B cell (primary cell): ENCODE data around the gene GOLGA6L2. TPM values are rescaled to one million over a fixed set of nuclear protein-coding genes. Genes with fewer than 3 reads are reported as not detected.

ENCODE experiments used
- ATAC-seq: fragments of 200-7000 bp; cut with Tn5 transposase; one replicate; pipeline ENCODE4 v1.10.0; 2021; ENCODE audit warnings: low read depth, mild to moderate bottlenecking, moderate number of reproducible peaks, moderate library complexity
- CTCF ChIA-PET: fragments of 350-600 bp; sonication (Branson Sonifier 250); formaldehyde crosslinking; loops from one replicate; lab custom pipeline; 2021; ENCODE audit warnings: antibody characterized with exemption, inconsistent platforms; lab: Charles Lee
- POLR2A ChIA-PET: fragments of 350-600 bp; sonication (Branson Sonifier 250); formaldehyde crosslinking; loops from one replicate; lab custom pipeline; 2021; ENCODE audit warnings: antibody characterized with exemption; lab: Charles Lee
- DNase-seq: peaks from one replicate; pipeline ENCODE4 v3.0.0; 2013
- H2AFZ ChIP-seq: 2 replicates; pipeline ENCODE4 v1.6.1; 2012; ENCODE audit warnings: mild to moderate bottlenecking, low read depth, low read length; ENCODE audit not compliant: insufficient read depth, poor library complexity, severe bottlenecking
- H3K27ac ChIP-seq, 2 donors: 1 replicate in 1 of 2; 2 replicates in 1 of 2; pipeline ENCODE4 v1.5.1; 2012 to 2013; ENCODE audit warnings: low read length in 2 of 2, mild to moderate bottlenecking in 2 of 2, moderate library complexity in 1 of 2
- H3K27me3 ChIP-seq, 4 experiments: fragments of 200-600 bp in 1 of 4; sonication (generic) in 1 of 4; replicated peaks in 1 of 4; 1 replicate in 2 of 4; 2 replicates in 2 of 4; pipeline versions ENCODE4 v1.6.1 to v1.7.0; 2013 to 2016; ENCODE audit warnings: low read length in 3 of 4, mild to moderate bottlenecking in 2 of 4, mixed read lengths in 1 of 4, moderate library complexity in 1 of 4; ENCODE audit not compliant: insufficient read depth in 4 of 4, control insufficient read depth in 3 of 4; ENCODE audit errors: control extremely low read depth in 1 of 4
- H3K36me3 ChIP-seq, 2 experiments: replicated peaks in 1 of 2; 1 replicate in 1 of 2; 2 replicates in 1 of 2; pipeline versions ENCODE4 v1.6.1 to v1.7.1; 2013; ENCODE audit warnings: low read length in 1 of 2; ENCODE audit not compliant: insufficient read depth in 2 of 2, control insufficient read depth in 1 of 2; ENCODE audit errors: control extremely low read depth in 1 of 2, extremely low read depth in 1 of 2
- H3K4me1 ChIP-seq, 2 donors: fragments of 200-600 bp in 1 of 2; sonication (generic) in 1 of 2; 1 replicate in 1 of 2; 2 replicates in 1 of 2; pipeline versions ENCODE4 v1.5.1 to v1.6.1; 2013 to 2017; ENCODE audit warnings: low read length in 2 of 2; ENCODE audit not compliant: control insufficient read depth in 2 of 2, insufficient read depth in 2 of 2
- H3K4me2 ChIP-seq: replicated peaks from 2 replicates; pipeline ENCODE3; 2012; ENCODE audit warnings: mild to moderate bottlenecking, low read depth, low read length; ENCODE audit not compliant: poor library complexity, severe bottlenecking
- H3K4me3 ChIP-seq, 5 experiments: fragments of 200-600 bp in 1 of 5; sonication (generic) in 1 of 5; 1 replicate in 3 of 5; 2 replicates in 2 of 5; pipeline versions ENCODE4 v1.5.1 to v1.7.0; 2011 to 2016; ENCODE audit warnings: low read length in 4 of 5, mild to moderate bottlenecking in 4 of 5, low read depth in 2 of 5, control low read depth in 1 of 5, moderate library complexity in 1 of 5; ENCODE audit not compliant: insufficient read depth in 1 of 5; ENCODE audit errors: control extremely low read depth in 1 of 5, extremely low read depth in 1 of 5
- H3K79me2 ChIP-seq: fragments of 200-600 bp; sonication (generic); one replicate; pipeline ENCODE4 v1.6.0; 2016; ENCODE audit warnings: low read length; ENCODE audit not compliant: control insufficient read depth, insufficient read depth
- H3K9ac ChIP-seq: fragments of 200-600 bp; sonication (generic); 2 replicates; pipeline ENCODE4 v1.6.1; 2017; ENCODE audit warnings: mild to moderate bottlenecking, low read length, moderate library complexity
- H3K9me3 ChIP-seq, 3 donors: one replicate each; pipeline versions ENCODE4 v1.6.1 to v1.7.1; 2013; ENCODE audit warnings: low read length in 2 of 3; ENCODE audit not compliant: control insufficient read depth in 2 of 3, insufficient read depth in 1 of 3; ENCODE audit errors: control extremely low read depth in 1 of 3
- H4K20me1 ChIP-seq: 2 replicates; pipeline ENCODE4 v1.6.0; 2012; ENCODE audit warnings: mild to moderate bottlenecking, low read length; ENCODE audit not compliant: insufficient read depth, control insufficient read depth, poor library complexity, severe bottlenecking
- H3K27ac Mint-ChIP-seq: one replicate; pipeline ENCODE4 v1.8.0; 2021; ENCODE audit warnings: mixed read lengths
- H3K27me3 Mint-ChIP-seq: one replicate; pipeline ENCODE4 v1.8.0; 2021; ENCODE audit warnings: mixed read lengths
- H3K4me1 Mint-ChIP-seq: one replicate; pipeline ENCODE4 v1.8.0; 2021; ENCODE audit warnings: mixed read lengths
- H3K4me3 Mint-ChIP-seq: one replicate; pipeline ENCODE4 v1.8.0; 2021; ENCODE audit warnings: mixed read lengths
- H3K9me3 Mint-ChIP-seq: one replicate; pipeline ENCODE4 v1.8.0; 2022; ENCODE audit warnings: mixed read lengths; ENCODE audit not compliant: insufficient read depth
- CTCF ChIP-seq: fragments of 200-600 bp; IDR thresholded peaks from one replicate; pipeline ENCODE4 v1.8.0; 2022; ENCODE audit warnings: antibody characterized with exemption, mild to moderate bottlenecking
- EZH2 ChIP-seq: IDR thresholded peaks from 2 replicates; pipeline ENCODE4 v1.6.1; 2012; ENCODE audit warnings: borderline replicate concordance, low read depth, mild to moderate bottlenecking, moderate library complexity, low read length; ENCODE audit not compliant: insufficient read depth, poor library complexity, severe bottlenecking
- WGBS: methylation state at CpG from one replicate; pipeline ENCODE4 v1.1.5; 2013; ENCODE audit warnings: missing lambda C conversion rate; ENCODE audit not compliant: insufficient coverage; 5-methylcytosine and 5-hydroxymethylcytosine counted together
- intact Hi-C: fragments of 100-400 bp; cut with micrococcal nuclease; formaldehyde crosslinking; loops from one replicate; pipeline ENCODE4 v1.10.0; 2022
- polyA plus RNA-seq: library from polyadenylated mRNA; depleted of rRNA; stranded (reverse); fragments of >200 nt; gene quantifications from 2 replicates; pipeline ENCODE4 v1.2.3, GENCODE V29; 2012
- total RNA-seq, 2 donors: library from RNA; stranded (reverse); fragments of 120-200 nt in 1 of 2; gene quantifications; 1 replicate in 1 of 2; 2 replicates in 1 of 2; pipeline versions ENCODE4 v1.2.3 to v1.2.4, GENCODE V29; 2013 to 2022

Gene GOLGA6L2
- total and polyA plus RNA-seq, 2 donors (not counting 1 experiment from before 2014, with no cell fraction given) = not detected

DNA sequence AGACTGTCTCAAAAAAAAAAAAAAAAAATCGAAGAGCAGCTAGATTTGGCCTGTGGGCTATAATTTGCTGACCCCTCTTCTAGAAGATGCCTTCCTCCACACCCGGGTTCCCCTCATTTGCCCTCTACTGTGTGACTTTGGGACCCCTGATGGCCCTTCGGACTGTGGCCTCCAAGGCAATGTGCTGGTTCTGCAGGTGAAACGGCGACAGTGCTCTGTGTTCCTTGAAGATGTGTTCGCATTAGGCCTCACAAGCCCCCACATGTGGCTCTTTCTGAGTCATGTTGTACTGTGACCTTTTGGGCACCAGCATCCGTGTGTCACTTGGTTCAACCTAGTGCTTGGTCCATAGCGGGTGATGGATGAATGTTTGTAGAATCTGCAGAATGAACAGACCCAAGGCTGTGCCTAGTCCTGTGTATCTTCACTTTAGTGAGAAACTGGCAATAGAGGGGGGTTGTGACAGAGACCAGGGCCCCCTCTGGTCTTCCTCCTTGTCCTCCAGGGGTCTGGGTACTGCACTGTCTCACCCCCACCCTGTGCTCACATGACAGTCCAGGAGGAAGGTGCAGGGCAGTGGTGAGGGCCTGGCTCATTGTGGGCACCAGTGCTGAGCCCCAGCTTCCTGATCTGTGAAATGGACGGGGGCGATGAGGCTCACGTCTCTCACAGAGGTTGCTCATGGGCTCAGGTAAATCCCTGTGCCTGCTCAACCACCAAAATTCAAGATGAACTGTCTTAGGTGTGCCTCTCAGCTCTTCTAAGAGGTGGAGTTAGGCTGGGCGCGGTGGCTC is 22.7 kb downstream of the GOLGA6L2 start:
- Histone ChIP-seq H4K20me1 (no peaks in the 10 kb centered on the region), H3K27ac (no peak overlapping the region), H3K27me3 (no peaks in the 10 kb centered on the region), H3K9ac (no peak overlapping the region), H3K9me3 (no peaks in the 10 kb centered on the region), H3K4me1 (no peaks in the 10 kb centered on the region), H2AFZ (no peak overlapping the region), H3K4me2 (no peak overlapping the region), H3K79me2 (no peaks in the 10 kb centered on the region), H3K4me3 (no peak overlapping the region), H3K36me3 (no peaks in the 10 kb centered on the region)
- intact Hi-C loops = no loop called here
- ChIA-PET POLR2A (no interaction called here), CTCF (no interaction called here)
- ATAC-seq (no peak), DNase-seq (no peak)
- no peak overlapping the region for H3K4me3 Mint-ChIP-seq
- no peaks in the 10 kb centered on the region for H3K4me1 Mint-ChIP-seq
- TF ChIP-seq EZH2 (no peak), CTCF (no peak)
- WGBS = 96% methylated on average over 10 of the region's 13 CpGs
- H3K27ac Mint-ChIP-seq = no peak overlapping the region
- H3K9me3 Mint-ChIP-seq = no peaks in the 10 kb centered on the region
- H3K27me3 Mint-ChIP-seq = no peaks in the 10 kb centered on the region

DNA sequence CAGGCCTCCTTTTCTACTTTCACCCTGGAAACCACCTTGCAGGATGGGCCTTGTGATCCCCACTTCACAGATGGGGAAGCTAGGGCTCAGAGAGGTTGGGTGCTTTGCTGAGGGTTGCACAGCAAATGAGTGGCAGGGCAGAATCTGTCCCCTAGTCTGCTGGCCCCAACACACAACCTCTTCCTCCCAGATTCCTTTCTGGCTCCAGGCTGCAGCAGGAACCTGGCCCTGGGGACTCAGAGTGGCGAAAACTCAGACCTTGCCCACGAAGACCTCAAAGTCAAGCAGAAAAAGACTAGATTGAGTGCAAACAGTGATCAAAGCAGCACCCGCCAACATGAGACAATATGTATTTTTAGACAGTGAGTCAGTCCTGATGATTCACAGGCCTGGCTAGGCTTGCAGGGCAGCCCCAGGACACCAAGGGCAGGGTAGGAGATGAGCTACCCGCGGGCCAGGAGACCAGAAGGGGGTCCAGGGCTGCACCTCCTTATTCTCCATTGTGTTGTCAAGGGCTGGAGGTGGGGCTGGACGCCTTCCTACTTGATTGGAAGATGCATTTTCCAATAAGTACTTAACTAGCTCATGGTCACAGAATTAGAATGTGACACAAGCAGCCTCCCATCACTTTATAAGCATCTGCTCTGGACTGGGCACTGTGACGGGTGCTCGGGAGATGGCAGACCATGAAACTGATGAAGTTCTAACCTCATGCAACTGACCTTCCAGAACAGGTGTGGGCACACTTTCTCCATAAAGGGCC is 23.9 kb downstream of the GOLGA6L2 start:
- intact Hi-C loops = no loop called here
- no peak overlapping the region for H3K9ac ChIP-seq
- CTCF ChIA-PET = no interaction called here
- H3K27ac Mint-ChIP-seq = no peak overlapping the region
- no peak overlapping the region for H3K4me2 ChIP-seq
- H3K4me3 ChIP-seq = no peak overlapping the region
- 87% methylated on average over 6 of the region's 8 CpGs for WGBS
- H3K4me3 Mint-ChIP-seq = no peak overlapping the region
- H3K79me2 ChIP-seq = no peaks in the 10 kb centered on the region
- no peaks in the 10 kb centered on the region for H3K9me3 Mint-ChIP-seq
- no peaks in the 10 kb centered on the region for H3K27me3 ChIP-seq
- DNase-seq (no peak), ATAC-seq (no peak)
- H2AFZ ChIP-seq = no peak overlapping the region
- POLR2A ChIA-PET = no interaction called here
- H3K27ac ChIP-seq = no peak overlapping the region
- TF ChIP-seq CTCF (no peak), EZH2 (no peak)
- no peaks in the 10 kb centered on the region for H3K27me3 Mint-ChIP-seq
- no peaks in the 10 kb centered on the region for H3K9me3 ChIP-seq
- no peaks in the 10 kb centered on the region for H3K36me3 ChIP-seq
- H3K4me1 ChIP-seq = no peaks in the 10 kb centered on the region
- H3K4me1 Mint-ChIP-seq = no peaks in the 10 kb centered on the region
- no peaks in the 10 kb centered on the region for H4K20me1 ChIP-seq
